ENCODE results near the gene WDR46. TPM values are rescaled to one million over a fixed set of nuclear protein-coding genes. Genes with fewer than 3 reads are reported as not detected.
A peak's percentile ranks its signal among the peaks of the same experiment; 100 is the strongest.

The WDR46 gene
- total RNA-seq, 1 donor = 99.7 TPM

GRCh38 chr6:33317669-33318425 lies 28.8 kb upstream of the WDR46 start, which contains the start of gene ZBTB22:
ZBTB22 (minus strand) TSS chr6:33317744; CDS start chr6:33316916, 828 bp downstream.
- no peak for TF ChIP-seq CTCF (IDR thresholded peaks at IDR 0.05; ENCODE audit: insufficient read depth, low read depth, low read length)
- H3K4me3 ChIP-seq (ENCODE audit: low read depth, low read length) = peak within 1 kb of the TSS; percentile 81
- DNase-seq (ENCODE audit: low read depth) = peak; percentile 100

- DNase-seq (ENCODE audit: low read depth) = no peak
- no peak for TF ChIP-seq CTCF (IDR thresholded peaks at IDR 0.05; ENCODE audit: insufficient read depth, low read depth, low read length)
- H3K4me3 ChIP-seq (ENCODE audit: low read depth, low read length) = peak overlapping the region; percentile 81
These were observed 28.3 kb upstream of the WDR46 start for GRCh38 chr6:33317419-33317668.

GRCh38 chr6:33316603-33317418 lies 27.8 kb upstream of the WDR46 start:
- no peak for DNase-seq (ENCODE audit: low read depth)
- H3K4me3 ChIP-seq (ENCODE audit: low read depth, low read length) = peak overlapping the region; percentile 81
- TF ChIP-seq CTCF (IDR thresholded peaks at IDR 0.05; ENCODE audit: insufficient read depth, low read depth, low read length) = no peak

DNA sequence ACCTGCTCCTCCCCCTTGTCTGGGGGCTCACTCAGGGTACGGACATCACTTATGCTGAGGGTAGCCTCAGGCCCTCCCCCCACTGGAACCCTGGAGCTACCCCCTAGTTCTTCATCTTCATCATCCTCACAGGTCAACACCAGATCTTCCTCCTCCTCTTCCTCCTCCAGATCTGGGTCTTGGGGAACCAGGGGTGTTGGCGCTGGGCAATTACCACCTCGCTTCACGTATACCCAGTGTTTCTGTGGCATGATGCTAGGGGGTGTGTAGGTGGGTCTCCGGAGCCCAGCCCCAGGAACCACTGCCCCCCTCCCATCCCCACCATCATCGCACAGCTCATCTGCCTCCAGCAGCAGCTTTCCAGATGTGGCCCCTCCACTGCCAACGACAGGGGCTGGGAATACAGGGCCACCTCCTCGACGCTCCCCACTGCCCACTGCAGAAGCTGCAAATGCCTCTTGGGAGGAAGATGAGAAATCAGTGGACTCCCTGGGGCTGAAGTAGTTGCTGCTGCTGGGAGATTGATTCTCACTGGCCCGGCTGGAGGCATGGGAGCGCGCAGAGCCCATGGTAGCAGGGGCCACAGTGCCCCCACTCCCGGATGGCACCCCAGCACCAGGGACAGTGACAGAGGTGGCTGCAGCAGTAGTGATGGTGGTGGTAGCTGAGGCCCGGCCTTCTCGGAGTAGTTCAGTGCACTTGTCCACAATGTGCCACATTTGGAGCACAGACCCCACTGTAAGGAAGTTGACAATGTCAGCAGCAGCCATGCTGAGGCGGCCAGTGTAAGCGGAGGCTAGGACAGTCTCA lies 27.0 kb upstream of the WDR46 start:
- TF ChIP-seq CTCF (IDR thresholded peaks at IDR 0.05; ENCODE audit: insufficient read depth, low read depth, low read length) = no peak
- no peak overlapping the region for H3K4me3 ChIP-seq (ENCODE audit: low read depth, low read length)
- no peak for DNase-seq (ENCODE audit: low read depth)

DNA sequence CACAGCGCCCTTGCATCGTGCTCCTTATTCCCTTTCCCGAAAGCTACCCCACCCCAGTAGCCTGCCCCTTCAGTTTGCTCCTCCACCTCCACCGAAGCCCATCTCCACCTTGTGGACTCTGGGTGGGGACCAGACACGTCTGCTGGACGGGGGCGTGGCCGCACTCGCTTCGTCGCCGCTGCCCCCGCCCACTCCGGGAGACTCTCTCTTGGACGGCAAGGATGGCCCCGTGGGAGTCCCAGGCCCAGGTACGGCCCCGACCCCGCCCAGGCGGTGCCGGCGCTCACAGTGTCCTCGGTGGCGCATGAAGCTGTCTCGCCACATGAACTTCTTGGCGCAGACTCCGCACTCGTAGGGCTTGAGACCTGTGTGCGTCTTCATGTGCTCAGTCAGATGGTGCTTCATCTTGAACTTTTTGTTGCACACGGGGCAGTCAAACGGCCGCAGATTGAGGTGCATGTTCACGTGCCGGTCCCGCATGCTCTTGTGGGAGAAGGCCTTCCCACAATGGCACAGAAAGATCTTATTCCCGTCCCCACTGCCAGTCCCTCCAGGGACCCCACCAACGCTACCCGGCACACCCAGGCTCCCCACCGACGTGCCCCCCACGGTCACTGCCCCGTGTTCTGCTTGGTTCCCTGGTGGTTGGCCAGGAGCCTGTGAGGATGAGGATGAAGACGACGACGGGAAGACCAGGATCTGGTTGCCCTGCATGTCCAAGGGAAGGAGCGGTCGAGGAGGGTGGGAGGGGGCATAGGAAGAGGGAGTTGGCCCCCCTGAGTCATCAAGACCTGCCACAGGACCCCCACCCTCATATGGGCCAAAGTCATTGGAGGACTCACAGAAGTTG lies 26.1 kb upstream of the WDR46 start:
- no peak for TF ChIP-seq CTCF (IDR thresholded peaks at IDR 0.05; ENCODE audit: insufficient read depth, low read depth, low read length)
- peak; percentile 24 for DNase-seq (ENCODE audit: low read depth)
- peak overlapping the region; percentile 75 for H3K4me3 ChIP-seq (ENCODE audit: low read depth, low read length)

- TF ChIP-seq CTCF (IDR thresholded peaks at IDR 0.05; ENCODE audit: insufficient read depth, low read depth, low read length) = no peak
- peak; percentile 92 for DNase-seq (ENCODE audit: low read depth)
These were observed 25.5 kb upstream of the WDR46 start for GRCh38 chr6:33314515-33314942.

More at GRCh38 chr6:33314515-33314942, 25.5 kb upstream of the WDR46 start:
- H3K4me3 ChIP-seq (ENCODE audit: low read depth, low read length) = peak overlapping the region; percentile 75
